Sigmoid colon (tissue), 4 donors: ENCODE measurements around the gene AGXT.

ENCODE experiments used
- EP300 ChIP-seq, 4 donors: sonication (generic); formaldehyde crosslinking; IDR thresholded peaks; one replicate each; pipeline ENCODE4 v1.6.1; 2017; ENCODE audit warnings: antibody characterized with exemption in 4 of 4
- TF ChIP-seq, protein P1 (sequence below), 4 experiments: fragments of 450-650 bp in 3 of 4; fragments of 200-600 bp in 1 of 4; IDR thresholded peaks; one replicate each; pipeline ENCODE4 v1.5.1; 2016 to 2019; ENCODE audit warnings: antibody characterized with exemption in 4 of 4, mild to moderate bottlenecking in 3 of 4, moderate library complexity in 2 of 4

DNA sequence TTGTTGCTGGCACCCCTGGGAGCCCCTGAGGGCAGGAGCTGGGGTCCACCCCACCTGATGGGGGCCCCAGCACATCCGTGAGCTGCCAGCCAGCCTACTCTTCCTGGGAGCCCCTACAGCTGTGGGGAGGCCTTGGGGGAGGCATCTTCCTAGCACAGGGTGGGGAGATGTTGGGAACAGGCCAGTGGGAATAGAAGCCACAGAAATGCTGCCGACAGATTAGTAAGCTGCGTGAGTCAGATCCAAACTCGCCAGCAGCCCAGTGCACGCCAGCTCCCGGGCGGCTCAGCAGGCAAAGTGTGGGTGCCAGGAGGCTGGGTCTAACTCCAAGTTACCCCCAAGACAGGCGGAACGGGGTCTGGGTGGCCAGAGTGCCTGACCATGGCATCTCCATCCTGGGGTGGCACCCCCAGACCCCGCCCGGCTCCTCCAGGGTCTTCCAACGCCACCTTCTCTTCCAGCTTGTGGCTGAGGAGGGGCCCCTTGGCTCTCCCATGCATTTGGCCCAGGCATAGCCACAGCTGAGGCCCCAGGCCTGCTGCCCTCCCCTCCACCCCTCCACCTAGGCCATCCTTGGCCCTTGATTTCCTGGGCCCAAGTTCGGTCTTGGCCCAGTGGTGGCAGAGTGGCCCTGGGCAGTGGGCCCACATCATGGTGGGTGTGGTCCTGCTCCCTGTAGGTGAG, 52.8 kb downstream of the AGXT start:
- no peak for TF ChIP-seq EP300 (IDR thresholded peaks at IDR 0.05)
- TF ChIP-seq, protein P1, sequence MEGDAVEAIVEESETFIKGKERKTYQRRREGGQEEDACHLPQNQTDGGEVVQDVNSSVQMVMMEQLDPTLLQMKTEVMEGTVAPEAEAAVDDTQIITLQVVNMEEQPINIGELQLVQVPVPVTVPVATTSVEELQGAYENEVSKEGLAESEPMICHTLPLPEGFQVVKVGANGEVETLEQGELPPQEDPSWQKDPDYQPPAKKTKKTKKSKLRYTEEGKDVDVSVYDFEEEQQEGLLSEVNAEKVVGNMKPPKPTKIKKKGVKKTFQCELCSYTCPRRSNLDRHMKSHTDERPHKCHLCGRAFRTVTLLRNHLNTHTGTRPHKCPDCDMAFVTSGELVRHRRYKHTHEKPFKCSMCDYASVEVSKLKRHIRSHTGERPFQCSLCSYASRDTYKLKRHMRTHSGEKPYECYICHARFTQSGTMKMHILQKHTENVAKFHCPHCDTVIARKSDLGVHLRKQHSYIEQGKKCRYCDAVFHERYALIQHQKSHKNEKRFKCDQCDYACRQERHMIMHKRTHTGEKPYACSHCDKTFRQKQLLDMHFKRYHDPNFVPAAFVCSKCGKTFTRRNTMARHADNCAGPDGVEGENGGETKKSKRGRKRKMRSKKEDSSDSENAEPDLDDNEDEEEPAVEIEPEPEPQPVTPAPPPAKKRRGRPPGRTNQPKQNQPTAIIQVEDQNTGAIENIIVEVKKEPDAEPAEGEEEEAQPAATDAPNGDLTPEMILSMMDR (IDR thresholded peaks at IDR 0.05) = no peak
